ENCODE measurements around the gene ACTN2.
A peak's percentile ranks its signal among the peaks of the same experiment; 100 is the strongest.

The ACTN2 gene

GRCh38 chr1:236734141-236734765 is 48.0 kb downstream of the ACTN2 start:
- Histone ChIP-seq H3K27me3 (ENCODE audit: low read depth) (no peaks in the 10 kb centered on the region), H3K4me3 (no peak overlapping the region), H3K9me3 (no peaks in the 10 kb centered on the region), H3K36me3 (replicated peaks) (no peaks in the 10 kb centered on the region), H3K4me1 (peaks cover 5% of the 10 kb centered on the region)
- in situ Hi-C loops (cut with MboI; ENCODE audit: low sequenced_read_pairs) = no loop called here
- no peak for DNase-seq (ENCODE audit: low spot score in 2 of 2)

- H3K9me3 ChIP-seq = no peaks in the 10 kb centered on the region
- DNase-seq (ENCODE audit: low spot score in 2 of 2) = no peak
- no peak overlapping the region for H3K4me3 ChIP-seq
- H3K36me3 ChIP-seq (replicated peaks) = no peaks in the 10 kb centered on the region
- no peaks in the 10 kb centered on the region for H3K27me3 ChIP-seq (ENCODE audit: low read depth)
- H3K4me1 ChIP-seq = peaks cover 5% of the 10 kb centered on the region
- in situ Hi-C loops (cut with MboI; ENCODE audit: low sequenced_read_pairs) = no loop called here
Measured at GRCh38 chr1:236736761-236737160, 50.5 kb downstream of the ACTN2 start.

GRCh38 chr1:236741753-236742152 is 55.5 kb downstream of the ACTN2 start:
- H3K9me3 ChIP-seq = no peaks in the 10 kb centered on the region
- no peaks in the 10 kb centered on the region for H3K36me3 ChIP-seq (replicated peaks)
- peaks cover 5% of the 10 kb centered on the region for H3K4me1 ChIP-seq
- in situ Hi-C loops (cut with MboI; ENCODE audit: low sequenced_read_pairs) = no loop called here
- H3K27me3 ChIP-seq (ENCODE audit: low read depth) = no peaks in the 10 kb centered on the region
- no peak for DNase-seq (ENCODE audit: low spot score in 2 of 2)
- H3K4me3 ChIP-seq = no peak overlapping the region

GRCh38 chr1:236742421-236743160 is 56.3 kb downstream of the ACTN2 start:
- Histone ChIP-seq H3K9me3 (no peaks in the 10 kb centered on the region), H3K36me3 (replicated peaks) (no peaks in the 10 kb centered on the region), H3K4me3 (no peak overlapping the region), H3K27me3 (ENCODE audit: low read depth) (no peaks in the 10 kb centered on the region), H3K4me1 (peaks cover 5% of the 10 kb centered on the region)
- no peak for DNase-seq (ENCODE audit: low spot score in 2 of 2)
- in situ Hi-C loops (cut with MboI; ENCODE audit: low sequenced_read_pairs) = no loop called here

GRCh38 chr1:236744533-236744932 is 58.2 kb downstream of the ACTN2 start:
- H3K27me3 ChIP-seq (ENCODE audit: low read depth) = no peaks in the 10 kb centered on the region
- H3K9me3 ChIP-seq = no peaks in the 10 kb centered on the region
- no peak overlapping the region for H3K4me3 ChIP-seq
- no peaks in the 10 kb centered on the region for H3K4me1 ChIP-seq
- DNase-seq (ENCODE audit: low spot score in 2 of 2) = no peak
- no peaks in the 10 kb centered on the region for H3K36me3 ChIP-seq (replicated peaks)
- in situ Hi-C loops (cut with MboI; ENCODE audit: low sequenced_read_pairs) = no loop called here

- H3K4me1 ChIP-seq = no peaks in the 10 kb centered on the region
- no peak overlapping the region for H3K4me3 ChIP-seq
- in situ Hi-C loops (cut with MboI; ENCODE audit: low sequenced_read_pairs) = no loop called here
- no peak for DNase-seq (ENCODE audit: low spot score in 2 of 2)
- no peaks in the 10 kb centered on the region for H3K27me3 ChIP-seq (ENCODE audit: low read depth)
- H3K36me3 ChIP-seq (replicated peaks) = no peaks in the 10 kb centered on the region
- H3K9me3 ChIP-seq = no peaks in the 10 kb centered on the region
Measured at GRCh38 chr1:236746785-236747184, 60.5 kb downstream of the ACTN2 start.

- H3K4me1 ChIP-seq = no peaks in the 10 kb centered on the region
- no peaks in the 10 kb centered on the region for H3K27me3 ChIP-seq (ENCODE audit: low read depth)
- no peaks in the 10 kb centered on the region for H3K9me3 ChIP-seq
- no peak for DNase-seq (ENCODE audit: low spot score in 2 of 2)
- H3K36me3 ChIP-seq (replicated peaks) = no peaks in the 10 kb centered on the region
- in situ Hi-C loops (cut with MboI; ENCODE audit: low sequenced_read_pairs) = no loop called here
- H3K4me3 ChIP-seq = no peak overlapping the region
Measured at GRCh38 chr1:236747311-236747985, 61.1 kb downstream of the ACTN2 start.

GRCh38 chr1:236748268-236748870 is 62.1 kb downstream of the ACTN2 start:
- DNase-seq (ENCODE audit: low spot score in 2 of 2) = no peak
- no peaks in the 10 kb centered on the region for H3K4me1 ChIP-seq
- no peak overlapping the region for H3K4me3 ChIP-seq
- H3K36me3 ChIP-seq (replicated peaks) = no peaks in the 10 kb centered on the region
- H3K9me3 ChIP-seq = no peaks in the 10 kb centered on the region
- H3K27me3 ChIP-seq (ENCODE audit: low read depth) = no peaks in the 10 kb centered on the region
- in situ Hi-C loops (cut with MboI; ENCODE audit: low sequenced_read_pairs) = no loop called here

- in situ Hi-C loops (cut with MboI; ENCODE audit: low sequenced_read_pairs) = loop anchor here (25.0 kb wide), 1 partner anchor 636 kb away; no protein-coding TSS in a partner anchor
- H3K4me1 ChIP-seq = no peaks in the 10 kb centered on the region
- H3K9me3 ChIP-seq = no peaks in the 10 kb centered on the region
- H3K4me3 ChIP-seq = no peak overlapping the region
- no peaks in the 10 kb centered on the region for H3K27me3 ChIP-seq (ENCODE audit: low read depth)
- H3K36me3 ChIP-seq (replicated peaks) = no peaks in the 10 kb centered on the region
- DNase-seq (ENCODE audit: low spot score in 2 of 2) = no peak
Measured at GRCh38 chr1:236750928-236751327, 64.6 kb downstream of the ACTN2 start.

- Histone ChIP-seq H3K27me3 (ENCODE audit: low read depth) (no peaks in the 10 kb centered on the region), H3K4me3 (no peak overlapping the region), H3K4me1 (no peaks in the 10 kb centered on the region), H3K36me3 (replicated peaks) (no peaks in the 10 kb centered on the region), H3K9me3 (no peaks in the 10 kb centered on the region)
- in situ Hi-C loops (cut with MboI; ENCODE audit: low sequenced_read_pairs) = loop anchor here (25.0 kb wide), 1 partner anchor 636 kb away; no protein-coding TSS in a partner anchor
- DNase-seq (ENCODE audit: low spot score in 2 of 2) = no peak
Measured at GRCh38 chr1:236751385-236751784, 65.1 kb downstream of the ACTN2 start.

- Histone ChIP-seq H3K27me3 (ENCODE audit: low read depth) (no peaks in the 10 kb centered on the region), H3K9me3 (no peaks in the 10 kb centered on the region), H3K4me1 (no peaks in the 10 kb centered on the region), H3K4me3 (no peak overlapping the region), H3K36me3 (replicated peaks) (no peaks in the 10 kb centered on the region)
- no peak for DNase-seq (ENCODE audit: low spot score in 2 of 2)
- in situ Hi-C loops (cut with MboI; ENCODE audit: low sequenced_read_pairs) = loop anchor here (25.0 kb wide), 1 partner anchor 635 kb away; no protein-coding TSS in a partner anchor
Measured at GRCh38 chr1:236751935-236752334, 65.6 kb downstream of the ACTN2 start.

GRCh38 chr1:236753516-236753915 is 67.2 kb downstream of the ACTN2 start:
- no peaks in the 10 kb centered on the region for H3K36me3 ChIP-seq (replicated peaks)
- H3K9me3 ChIP-seq = no peaks in the 10 kb centered on the region
- in situ Hi-C loops (cut with MboI; ENCODE audit: low sequenced_read_pairs) = loop anchor here (25.0 kb wide), 1 partner anchor 634 kb away; no protein-coding TSS in a partner anchor
- no peak overlapping the region for H3K4me3 ChIP-seq
- H3K27me3 ChIP-seq (ENCODE audit: low read depth) = no peaks in the 10 kb centered on the region
- DNase-seq (ENCODE audit: low spot score in 2 of 2) = peak in 1 of 2 experiments; percentile 11
- H3K4me1 ChIP-seq = no peaks in the 10 kb centered on the region

- in situ Hi-C loops (cut with MboI; ENCODE audit: low sequenced_read_pairs) = loop anchor here (25.0 kb wide), 1 partner anchor 633 kb away; no protein-coding TSS in a partner anchor
- no peak for DNase-seq (ENCODE audit: low spot score in 2 of 2)
- H3K36me3 ChIP-seq (replicated peaks) = no peaks in the 10 kb centered on the region
- H3K4me3 ChIP-seq = no peak overlapping the region
- no peaks in the 10 kb centered on the region for H3K4me1 ChIP-seq
- no peaks in the 10 kb centered on the region for H3K9me3 ChIP-seq
- H3K27me3 ChIP-seq (ENCODE audit: low read depth) = no peaks in the 10 kb centered on the region
Measured at GRCh38 chr1:236753964-236754363, 67.7 kb downstream of the ACTN2 start.

Data from HAP-1 (cell line).